RWPE2 (cell line): ENCODE measurements around the gene B4GALT6.

Experiments
- ATAC-seq: fragments of 200-7000 bp; cut with Tn5 transposase; 3 replicates; pipeline ENCODE4 v1.9.1; 2021; ENCODE audit warnings: low read depth
- DNase-seq: peaks from one replicate; pipeline ENCODE4 v3.0.0-alpha.2; 2020; ENCODE audit warnings: low spot score
- H3K27ac ChIP-seq: fragments of 450-650 bp; 2 replicates; pipeline ENCODE4 v1.5.1; 2017; ENCODE audit warnings: mild to moderate bottlenecking; ENCODE audit not compliant: poor library complexity, severe bottlenecking
- H3K27me3 ChIP-seq: fragments of 250-450 bp; sonication (Bioruptor Pico); 2 replicates; pipeline ENCODE4 v1.5.1; 2021; ENCODE audit warnings: mild to moderate bottlenecking, moderate library complexity; ENCODE audit not compliant: insufficient read depth, poor library complexity, severe bottlenecking
- H3K36me3 ChIP-seq: fragments of 250-450 bp; sonication (Bioruptor Pico); 2 replicates; pipeline ENCODE4 v1.5.1; 2020; ENCODE audit warnings: low read depth, mild to moderate bottlenecking, moderate library complexity
- H3K4me1 ChIP-seq: fragments of 250-450 bp; sonication (Bioruptor Pico); 2 replicates; pipeline ENCODE4 v1.5.1; 2021; ENCODE audit warnings: mild to moderate bottlenecking, moderate library complexity; ENCODE audit not compliant: insufficient read depth, poor library complexity, severe bottlenecking
- H3K4me3 ChIP-seq: fragments of 250-450 bp; sonication (Bioruptor Pico); 2 replicates; pipeline ENCODE4 v1.5.1; 2021; ENCODE audit warnings: mild to moderate bottlenecking, moderate library complexity; ENCODE audit not compliant: severe bottlenecking
- H3K9me3 ChIP-seq: fragments of 250-450 bp; sonication (Bioruptor Pico); 2 replicates; pipeline ENCODE4 v1.5.1; 2021; ENCODE audit warnings: mild to moderate bottlenecking, moderate library complexity; ENCODE audit not compliant: severe bottlenecking
- TF ChIP-seq, protein P1 (sequence below): fragments of 450-650 bp; IDR thresholded peaks from one replicate; pipeline ENCODE4 v1.5.1; 2017; ENCODE audit warnings: mild to moderate bottlenecking, moderate library complexity; ENCODE audit not compliant: poor library complexity, severe bottlenecking

Gene B4GALT6

GRCh38 chr18:31610286-31611205 is 73.8 kb downstream of the B4GALT6 start:
- no peaks in the 10 kb centered on the region for H3K9me3 ChIP-seq
- no peaks in the 10 kb centered on the region for H3K4me1 ChIP-seq
- H3K4me3 ChIP-seq: no peak overlapping the region
- no peak for DNase-seq
- H3K27ac ChIP-seq: no peak overlapping the region
- H3K36me3 ChIP-seq: no peaks in the 10 kb centered on the region
- no peaks in the 10 kb centered on the region for H3K27me3 ChIP-seq
- TF ChIP-seq, protein P1, sequence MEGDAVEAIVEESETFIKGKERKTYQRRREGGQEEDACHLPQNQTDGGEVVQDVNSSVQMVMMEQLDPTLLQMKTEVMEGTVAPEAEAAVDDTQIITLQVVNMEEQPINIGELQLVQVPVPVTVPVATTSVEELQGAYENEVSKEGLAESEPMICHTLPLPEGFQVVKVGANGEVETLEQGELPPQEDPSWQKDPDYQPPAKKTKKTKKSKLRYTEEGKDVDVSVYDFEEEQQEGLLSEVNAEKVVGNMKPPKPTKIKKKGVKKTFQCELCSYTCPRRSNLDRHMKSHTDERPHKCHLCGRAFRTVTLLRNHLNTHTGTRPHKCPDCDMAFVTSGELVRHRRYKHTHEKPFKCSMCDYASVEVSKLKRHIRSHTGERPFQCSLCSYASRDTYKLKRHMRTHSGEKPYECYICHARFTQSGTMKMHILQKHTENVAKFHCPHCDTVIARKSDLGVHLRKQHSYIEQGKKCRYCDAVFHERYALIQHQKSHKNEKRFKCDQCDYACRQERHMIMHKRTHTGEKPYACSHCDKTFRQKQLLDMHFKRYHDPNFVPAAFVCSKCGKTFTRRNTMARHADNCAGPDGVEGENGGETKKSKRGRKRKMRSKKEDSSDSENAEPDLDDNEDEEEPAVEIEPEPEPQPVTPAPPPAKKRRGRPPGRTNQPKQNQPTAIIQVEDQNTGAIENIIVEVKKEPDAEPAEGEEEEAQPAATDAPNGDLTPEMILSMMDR: no peak
- ATAC-seq: 0 out of 3 replicates have a peak, but pooled peaks have one; percentile 44

DNA sequence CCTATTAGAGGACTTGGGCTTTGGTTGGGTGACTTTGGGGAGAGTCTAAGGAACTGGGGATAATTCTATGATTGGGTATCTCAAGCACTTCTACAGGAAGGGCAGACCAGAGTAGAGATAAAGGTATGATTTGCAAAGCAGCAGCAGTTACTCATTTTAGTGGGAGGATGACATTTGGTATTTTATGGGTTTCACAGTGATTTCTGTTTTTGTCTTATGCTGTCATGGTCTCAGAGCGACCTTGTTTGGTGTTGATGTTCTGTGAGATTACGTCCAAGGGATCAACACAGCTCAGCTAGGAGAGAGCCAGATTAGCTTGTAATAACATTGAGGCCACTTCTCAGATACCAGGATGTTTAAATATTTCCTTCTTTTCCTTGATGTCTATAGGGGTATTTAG is 74.5 kb downstream of the B4GALT6 start:
- Histone ChIP-seq H3K4me1 (no peaks in the 10 kb centered on the region), H3K36me3 (no peaks in the 10 kb centered on the region), H3K27me3 (no peaks in the 10 kb centered on the region), H3K27ac (no peak overlapping the region), H3K4me3 (no peak overlapping the region), H3K9me3 (no peaks in the 10 kb centered on the region)
- ATAC-seq (no peak), DNase-seq (no peak)
- TF ChIP-seq, protein P1: no peak

DNA sequence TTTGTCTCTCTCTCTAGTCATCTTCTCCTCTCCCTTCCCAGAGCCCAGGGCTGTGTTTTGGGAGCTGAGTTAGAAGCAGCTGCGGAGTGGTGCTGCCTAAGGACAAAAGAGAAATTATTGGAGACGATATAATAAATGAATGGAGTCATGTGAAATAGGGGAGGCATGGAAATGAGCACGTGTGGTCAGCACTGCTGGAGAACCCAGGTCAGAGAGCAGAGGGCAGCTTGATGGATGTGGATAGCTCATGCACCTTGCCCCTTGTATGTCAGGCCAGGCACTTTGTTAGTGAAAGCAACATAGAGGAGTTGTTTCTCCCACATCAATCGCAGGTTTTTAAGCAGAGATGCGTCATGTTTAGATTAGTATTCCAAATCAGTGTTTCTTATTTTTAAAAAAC is 77.0 kb downstream of the B4GALT6 start:
- DNase-seq: no peak
- ATAC-seq: no peak
- no peaks in the 10 kb centered on the region for H3K27me3 ChIP-seq
- no peaks in the 10 kb centered on the region for H3K36me3 ChIP-seq
- H3K4me1 ChIP-seq: no peaks in the 10 kb centered on the region
- no peak overlapping the region for H3K4me3 ChIP-seq
- no peak overlapping the region for H3K27ac ChIP-seq
- no peaks in the 10 kb centered on the region for H3K9me3 ChIP-seq
- TF ChIP-seq, protein P1: no peak

DNA sequence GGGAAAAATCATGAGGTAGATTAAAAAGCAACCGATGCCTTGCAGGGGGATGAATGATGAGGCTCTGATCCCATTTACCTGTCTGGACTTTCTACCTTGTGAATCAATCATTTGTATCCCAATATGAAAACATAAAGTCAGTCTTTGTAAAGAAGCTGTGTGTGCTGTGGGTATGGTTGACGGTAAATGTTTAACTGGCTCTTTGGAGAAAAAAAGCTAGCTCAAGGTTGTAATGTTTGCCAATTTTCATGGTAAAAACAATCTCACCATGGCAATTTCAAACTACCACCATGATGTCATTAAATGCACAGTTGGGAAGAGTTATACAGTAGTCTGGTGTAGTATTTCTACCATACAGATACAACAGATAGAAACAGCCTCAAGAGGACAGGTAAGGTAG is 78.1 kb downstream of the B4GALT6 start:
- H3K27ac ChIP-seq: no peak overlapping the region
- ATAC-seq (no peak), DNase-seq (no peak)
- H3K9me3 ChIP-seq: no peaks in the 10 kb centered on the region
- TF ChIP-seq, protein P1: no peak
- H3K4me3 ChIP-seq: no peak overlapping the region
- H3K4me1 ChIP-seq: no peaks in the 10 kb centered on the region
- no peaks in the 10 kb centered on the region for H3K27me3 ChIP-seq
- H3K36me3 ChIP-seq: no peaks in the 10 kb centered on the region

DNA sequence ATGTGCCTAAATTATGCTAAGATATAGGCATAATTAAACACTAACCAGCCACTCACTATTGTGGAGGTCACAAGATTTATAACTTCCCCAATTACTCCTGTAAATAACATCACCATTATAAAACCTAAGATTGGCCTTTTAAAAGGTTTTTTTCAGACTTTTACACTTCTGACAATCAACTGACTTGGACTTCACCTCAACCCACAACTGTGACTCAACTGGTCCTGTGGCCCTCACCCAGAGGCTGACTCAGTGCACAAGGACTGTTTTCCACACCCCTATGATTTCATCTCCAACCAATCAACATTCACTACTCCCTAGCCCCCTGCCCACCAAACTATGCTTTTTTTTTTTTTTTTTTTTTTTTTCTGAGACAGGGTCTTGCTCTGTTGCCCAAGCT is 81.1 kb downstream of the B4GALT6 start:
- no peak for ATAC-seq

More for the DNA sequence above, 81.1 kb downstream of the B4GALT6 start:
- DNase-seq: no peak
- no peak overlapping the region for H3K27ac ChIP-seq
- H3K27me3 ChIP-seq: no peaks in the 10 kb centered on the region
- no peaks in the 10 kb centered on the region for H3K9me3 ChIP-seq
- no peak overlapping the region for H3K4me3 ChIP-seq
- no peaks in the 10 kb centered on the region for H3K4me1 ChIP-seq
- H3K36me3 ChIP-seq: no peaks in the 10 kb centered on the region
- TF ChIP-seq, protein P1: no peak
